Measurements from ENCODE around the gene SPSB2. TPM values are rescaled to one million over a fixed set of nuclear protein-coding genes. Genes with fewer than 3 reads are reported as not detected.

Gene SPSB2
- polyA plus RNA-seq, 1 donor from 2014 or later = 12.8 TPM

- Histone ChIP-seq H3K79me2 (replicated peaks; ENCODE audit: insufficient read depth, low read length) (no peaks in the 10 kb centered on the region), H3K36me3 (ENCODE audit: insufficient read depth, low read length) (no peaks in the 10 kb centered on the region), H2AFZ (ENCODE audit: low read depth, low read length) (no peak overlapping the region), H3F3A (ENCODE audit: insufficient read depth, low read length, poor library complexity, severe bottlenecking) (peaks cover 4% of the 10 kb centered on the region), H3K4me3 (ENCODE audit: low read length) (no peak overlapping the region), H3K9me2 (ENCODE audit: insufficient read depth, low read length) (no peaks in the 10 kb centered on the region), H3K9me3 (ENCODE audit: low read length) (no peaks in the 10 kb centered on the region), H3K4me2 (ENCODE audit: low read length) (no peak overlapping the region), H3K9ac (ENCODE audit: low read length) (no peak overlapping the region), H3K27ac (ENCODE audit: low read length) (no peak overlapping the region), H4K20me1 (ENCODE audit: insufficient read depth) (no peaks in the 10 kb centered on the region), H3K27me3 (ENCODE audit: insufficient read depth, low read depth, low read length) (no peaks in the 10 kb centered on the region)
- TF ChIP-seq CTCF (IDR thresholded peaks at IDR 0.05; ENCODE audit: poor library complexity, severe bottlenecking) (no peak), EZH2 (IDR thresholded peaks at IDR 0.05; ENCODE audit: borderline replicate concordance, insufficient read depth, low read length, poor library complexity, severe bottlenecking) (no peak), TAF1 (IDR thresholded peaks at IDR 0.05; ENCODE audit: low read depth) (no peak), REST (IDR thresholded peaks at IDR 0.05; ENCODE audit: borderline replicate concordance) (no peak), RAD21 (conservative IDR thresholded peaks at IDR 0.05) (no peak), MXI1 (conservative IDR thresholded peaks at IDR 0.05; ENCODE audit: poor library complexity, severe bottlenecking) (no peak)
Measured at GRCh38 chr12:6902448-6902847, 29.3 kb upstream of the SPSB2 start.

- no peak overlapping the region for H3K9ac ChIP-seq (ENCODE audit: low read length)
- no peak overlapping the region for H3K27ac ChIP-seq (ENCODE audit: low read length)
- no peaks in the 10 kb centered on the region for H3K79me2 ChIP-seq (replicated peaks; ENCODE audit: insufficient read depth, low read length)
- no peaks in the 10 kb centered on the region for H4K20me1 ChIP-seq (ENCODE audit: insufficient read depth)
- H3K36me3 ChIP-seq (ENCODE audit: insufficient read depth, low read length) = no peaks in the 10 kb centered on the region
- no peak overlapping the region for H2AFZ ChIP-seq (ENCODE audit: low read depth, low read length)
- H3F3A ChIP-seq (ENCODE audit: insufficient read depth, low read length, poor library complexity, severe bottlenecking) = peaks cover 4% of the 10 kb centered on the region
- H3K4me3 ChIP-seq (ENCODE audit: low read length) = no peak overlapping the region
- TF ChIP-seq EZH2 (IDR thresholded peaks at IDR 0.05; ENCODE audit: borderline replicate concordance, insufficient read depth, low read length, poor library complexity, severe bottlenecking) (no peak), MXI1 (conservative IDR thresholded peaks at IDR 0.05; ENCODE audit: poor library complexity, severe bottlenecking) (no peak), RAD21 (conservative IDR thresholded peaks at IDR 0.05) (no peak), EP300 (conservative IDR thresholded peaks at IDR 0.05; ENCODE audit: poor library complexity, severe bottlenecking) (no peak), CTCF (IDR thresholded peaks at IDR 0.05; ENCODE audit: poor library complexity, severe bottlenecking) (no peak), TAF1 (IDR thresholded peaks at IDR 0.05; ENCODE audit: low read depth) (no peak), SMC3 (conservative IDR thresholded peaks at IDR 0.05; ENCODE audit: poor library complexity) (no peak)
- H3K4me2 ChIP-seq (ENCODE audit: low read length) = no peak overlapping the region
- H3K9me3 ChIP-seq (ENCODE audit: low read length) = no peaks in the 10 kb centered on the region
- no peaks in the 10 kb centered on the region for H3K9me2 ChIP-seq (ENCODE audit: insufficient read depth, low read length)
- no peaks in the 10 kb centered on the region for H3K27me3 ChIP-seq (ENCODE audit: insufficient read depth, low read depth, low read length)
Measured at GRCh38 chr12:6899837-6900519, 26.9 kb upstream of the SPSB2 start.
